GM12878 (cell line): Measurements from ENCODE around the gene SHROOM3. TPM values are rescaled to one million over a fixed set of nuclear protein-coding genes. Genes with fewer than 3 reads are reported as not detected.

ENCODE experiments used
- EGR1 ChIP-seq, 2 experiments: IDR thresholded peaks; 1 replicate in 1 of 2; 2 replicates in 1 of 2; pipeline ENCODE4 v1.6.1; 2011 to 2012; ENCODE audit warnings: low read depth in 2 of 2, low read length in 2 of 2, borderline replicate concordance in 1 of 2, mild to moderate bottlenecking in 1 of 2, moderate library complexity in 1 of 2
- GATAD2B ChIP-seq: fragments of 450-650 bp; conservative IDR thresholded peaks from 2 replicates; pipeline ENCODE4 v1.6.1; 2017; ENCODE audit warnings: low read depth, mild to moderate bottlenecking, moderate library complexity
- TAF1 ChIP-seq: IDR thresholded peaks from 2 replicates; pipeline ENCODE4 v1.6.1; 2011; ENCODE audit warnings: mild to moderate bottlenecking, low read depth, low read length, borderline replicate concordance
- polyA plus RNA-seq, 11 experiments: library from polyadenylated mRNA; depleted of rRNA in 4 of 11; unstranded in 6 of 11; stranded (reverse) in 5 of 11; fragments of >200 nt; fragmentation: Nextera tagmentation in 4 of 11; fragmentation: Illumina TruSeq in 1 of 11; extraction: Ambion mirVana in 4 of 11; extraction: Trizol in 1 of 11; gene quantifications; 1 replicate in 1 of 11; 2 replicates in 10 of 11; pipeline versions ENCODE4 v1.2.1 to v1.2.3, GENCODE V29; 2011 to 2016; ENCODE audit warnings: inconsistent platforms in 2 of 11, missing spikeins in 2 of 11, low read depth in 1 of 11
- total RNA-seq, 4 experiments: library from RNA; depleted of rRNA in 3 of 4; stranded (reverse); fragments of >200 nt in 3 of 4; fragmentation: Illumina TruSeq in 1 of 4; extraction: Trizol in 1 of 4; gene quantifications; 2 replicates each; pipeline versions ENCODE4 v1.2.1 to v1.2.3, GENCODE V29; 2013 to 2021
- TF ChIP-seq, protein P1 (sequence below): fragments of 450-650 bp; formaldehyde crosslinking; IDR thresholded peaks from 2 replicates; pipeline ENCODE4 v1.5.0; 2022; ENCODE audit warnings: mild to moderate bottlenecking, missing genetic modification characterization
- TF ChIP-seq, protein P2 (sequence below): IDR thresholded peaks from 2 replicates; pipeline ENCODE4 v1.6.1; 2012; ENCODE audit warnings: low read depth, low read length, improper control_type of control experiment
- TF ChIP-seq, protein P3 (sequence below), 3 experiments: IDR thresholded peaks in 2 of 3; conservative IDR thresholded peaks in 1 of 3; 2 replicates each; pipeline ENCODE4 v1.5.1; 2011; ENCODE audit warnings: low read depth in 3 of 3, low read length in 3 of 3, mild to moderate bottlenecking in 3 of 3, control low read depth in 2 of 3, moderate library complexity in 2 of 3, inconsistent platforms in 1 of 3, mixed read lengths in 1 of 3; ENCODE audit not compliant: control insufficient read depth in 2 of 3, insufficient read depth in 1 of 3; ENCODE audit errors: extremely low read depth in 1 of 3

The SHROOM3 gene
- total and polyA plus RNA-seq, 10 of the 15 experiments (the other 5 are each of a cell fraction or from before 2014, with no cell fraction given): under 0.01 to 0.29 (median 0.08) TPM; not detected in 1

DNA sequence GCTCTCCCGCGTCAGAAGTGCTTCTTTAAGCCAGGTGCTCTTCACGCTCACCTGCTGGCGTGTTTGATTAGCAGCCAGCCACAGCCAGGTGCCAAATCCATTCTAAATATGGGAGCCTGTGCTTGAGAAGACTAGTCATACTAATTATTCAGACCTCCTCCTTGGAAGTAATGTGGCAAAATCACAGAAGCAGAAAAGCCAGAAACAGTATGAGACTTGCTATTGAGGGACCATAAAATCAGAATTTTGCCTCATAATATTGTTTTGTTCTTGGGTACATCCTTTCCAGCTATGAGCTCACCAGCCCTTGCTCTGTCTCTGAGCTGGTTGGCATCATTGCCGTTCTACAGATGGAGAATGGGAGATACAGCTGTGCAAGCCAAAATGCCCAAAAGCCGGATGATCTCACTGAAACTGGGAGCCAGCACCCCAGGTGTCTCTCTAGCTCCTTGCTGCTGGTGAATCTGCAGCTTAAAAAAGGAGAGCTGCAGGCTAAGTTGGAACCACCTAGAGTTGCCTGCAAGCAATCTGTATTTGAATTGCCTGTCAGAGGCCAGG, 205.4 kb downstream of the SHROOM3 start (continued):
- TF ChIP-seq, protein P1, sequence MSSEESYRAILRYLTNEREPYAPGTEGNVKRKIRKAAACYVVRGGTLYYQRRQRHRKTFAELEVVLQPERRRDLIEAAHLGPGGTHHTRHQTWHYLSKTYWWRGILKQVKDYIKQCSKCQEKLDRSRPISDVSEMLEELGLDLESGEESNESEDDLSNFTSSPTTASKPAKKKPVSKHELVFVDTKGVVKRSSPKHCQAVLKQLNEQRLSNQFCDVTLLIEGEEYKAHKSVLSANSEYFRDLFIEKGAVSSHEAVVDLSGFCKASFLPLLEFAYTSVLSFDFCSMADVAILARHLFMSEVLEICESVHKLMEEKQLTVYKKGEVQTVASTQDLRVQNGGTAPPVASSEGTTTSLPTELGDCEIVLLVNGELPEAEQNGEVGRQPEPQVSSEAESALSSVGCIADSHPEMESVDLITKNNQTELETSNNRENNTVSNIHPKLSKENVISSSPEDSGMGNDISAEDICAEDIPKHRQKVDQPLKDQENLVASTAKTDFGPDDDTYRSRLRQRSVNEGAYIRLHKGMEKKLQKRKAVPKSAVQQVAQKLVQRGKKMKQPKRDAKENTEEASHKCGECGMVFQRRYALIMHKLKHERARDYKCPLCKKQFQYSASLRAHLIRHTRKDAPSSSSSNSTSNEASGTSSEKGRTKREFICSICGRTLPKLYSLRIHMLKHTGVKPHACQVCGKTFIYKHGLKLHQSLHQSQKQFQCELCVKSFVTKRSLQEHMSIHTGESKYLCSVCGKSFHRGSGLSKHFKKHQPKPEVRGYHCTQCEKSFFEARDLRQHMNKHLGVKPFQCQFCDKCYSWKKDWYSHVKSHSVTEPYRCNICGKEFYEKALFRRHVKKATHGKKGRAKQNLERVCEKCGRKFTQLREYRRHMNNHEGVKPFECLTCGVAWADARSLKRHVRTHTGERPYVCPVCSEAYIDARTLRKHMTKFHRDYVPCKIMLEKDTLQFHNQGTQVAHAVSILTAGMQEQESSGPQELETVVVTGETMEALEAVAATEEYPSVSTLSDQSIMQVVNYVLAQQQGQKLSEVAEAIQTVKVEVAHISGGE (CRISPR knock-in tag): no peak
- TF ChIP-seq GATAD2B (no peak), TAF1 (no peak), EGR1 (IDR thresholded peaks at IDR 0.05; ENCODE audit: borderline replicate concordance in 1 of 2, low read depth in 2 of 2, low read length in 2 of 2) (no peak)
- TF ChIP-seq, protein P2, sequence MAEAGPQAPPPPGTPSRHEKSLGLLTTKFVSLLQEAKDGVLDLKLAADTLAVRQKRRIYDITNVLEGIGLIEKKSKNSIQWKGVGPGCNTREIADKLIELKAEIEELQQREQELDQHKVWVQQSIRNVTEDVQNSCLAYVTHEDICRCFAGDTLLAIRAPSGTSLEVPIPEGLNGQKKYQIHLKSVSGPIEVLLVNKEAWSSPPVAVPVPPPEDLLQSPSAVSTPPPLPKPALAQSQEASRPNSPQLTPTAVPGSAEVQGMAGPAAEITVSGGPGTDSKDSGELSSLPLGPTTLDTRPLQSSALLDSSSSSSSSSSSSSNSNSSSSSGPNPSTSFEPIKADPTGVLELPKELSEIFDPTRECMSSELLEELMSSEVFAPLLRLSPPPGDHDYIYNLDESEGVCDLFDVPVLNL: no peak
- TF ChIP-seq, protein P3, sequence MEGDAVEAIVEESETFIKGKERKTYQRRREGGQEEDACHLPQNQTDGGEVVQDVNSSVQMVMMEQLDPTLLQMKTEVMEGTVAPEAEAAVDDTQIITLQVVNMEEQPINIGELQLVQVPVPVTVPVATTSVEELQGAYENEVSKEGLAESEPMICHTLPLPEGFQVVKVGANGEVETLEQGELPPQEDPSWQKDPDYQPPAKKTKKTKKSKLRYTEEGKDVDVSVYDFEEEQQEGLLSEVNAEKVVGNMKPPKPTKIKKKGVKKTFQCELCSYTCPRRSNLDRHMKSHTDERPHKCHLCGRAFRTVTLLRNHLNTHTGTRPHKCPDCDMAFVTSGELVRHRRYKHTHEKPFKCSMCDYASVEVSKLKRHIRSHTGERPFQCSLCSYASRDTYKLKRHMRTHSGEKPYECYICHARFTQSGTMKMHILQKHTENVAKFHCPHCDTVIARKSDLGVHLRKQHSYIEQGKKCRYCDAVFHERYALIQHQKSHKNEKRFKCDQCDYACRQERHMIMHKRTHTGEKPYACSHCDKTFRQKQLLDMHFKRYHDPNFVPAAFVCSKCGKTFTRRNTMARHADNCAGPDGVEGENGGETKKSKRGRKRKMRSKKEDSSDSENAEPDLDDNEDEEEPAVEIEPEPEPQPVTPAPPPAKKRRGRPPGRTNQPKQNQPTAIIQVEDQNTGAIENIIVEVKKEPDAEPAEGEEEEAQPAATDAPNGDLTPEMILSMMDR (IDR thresholded peaks at IDR 0.05 in 2 of 3, conservative IDR thresholded peaks at IDR 0.05 in 1 of 3; ENCODE audit: control insufficient read depth in 2 of 3, extremely low read depth in 1 of 3, insufficient read depth in 1 of 3, low read depth in 3 of 3, low read length in 3 of 3): no peak
